Activated CD4-positive, alpha-beta T cell treated with anti-CD3 and anti-CD28 coated beads, Interleukin-2, amount 10 ng/mL, durations not matched to agents 24 days and 14 days (primary cell): ENCODE results near the gene SUCLG2. TPM values are rescaled to one million over a fixed set of nuclear protein-coding genes. Genes with fewer than 3 reads are reported as not detected.
A peak's percentile ranks its signal among the peaks of the same experiment; 100 is the strongest.

ENCODE experiments used
- DNase-seq: peaks from one replicate; pipeline ENCODE4 v3.0.0; 2022
- H3K27ac Mint-ChIP-seq: one replicate; pipeline ENCODE4 v1.8.0; 2022; ENCODE audit warnings: mild to moderate bottlenecking, mixed read lengths
- H3K27me3 Mint-ChIP-seq: one replicate; pipeline ENCODE4 v1.8.0; 2022; ENCODE audit warnings: mixed read lengths
- H3K36me3 Mint-ChIP-seq: one replicate; pipeline ENCODE4 v1.8.0; 2022; ENCODE audit warnings: low read depth, mild to moderate bottlenecking, mixed read lengths
- H3K4me1 Mint-ChIP-seq: one replicate; pipeline ENCODE4 v1.8.0; 2021; ENCODE audit warnings: mixed read lengths
- H3K4me3 Mint-ChIP-seq: one replicate; pipeline ENCODE4 v1.8.0; 2022; ENCODE audit warnings: mild to moderate bottlenecking, moderate library complexity, mixed read lengths
- H3K9me3 Mint-ChIP-seq: one replicate; pipeline ENCODE4 v1.8.0; 2021; ENCODE audit warnings: mixed read lengths
- intact Hi-C: fragments of 100-400 bp; cut with micrococcal nuclease; formaldehyde crosslinking; loops from one replicate; pipeline ENCODE4 v1.15.1; 2023
- total RNA-seq: library from RNA; stranded (reverse); gene quantifications from 2 replicates; pipeline ENCODE4 v1.2.3, GENCODE V29; 2022

Gene SUCLG2
- total RNA-seq, 1 donor from 2014 or later, result 33.2 TPM

DNA sequence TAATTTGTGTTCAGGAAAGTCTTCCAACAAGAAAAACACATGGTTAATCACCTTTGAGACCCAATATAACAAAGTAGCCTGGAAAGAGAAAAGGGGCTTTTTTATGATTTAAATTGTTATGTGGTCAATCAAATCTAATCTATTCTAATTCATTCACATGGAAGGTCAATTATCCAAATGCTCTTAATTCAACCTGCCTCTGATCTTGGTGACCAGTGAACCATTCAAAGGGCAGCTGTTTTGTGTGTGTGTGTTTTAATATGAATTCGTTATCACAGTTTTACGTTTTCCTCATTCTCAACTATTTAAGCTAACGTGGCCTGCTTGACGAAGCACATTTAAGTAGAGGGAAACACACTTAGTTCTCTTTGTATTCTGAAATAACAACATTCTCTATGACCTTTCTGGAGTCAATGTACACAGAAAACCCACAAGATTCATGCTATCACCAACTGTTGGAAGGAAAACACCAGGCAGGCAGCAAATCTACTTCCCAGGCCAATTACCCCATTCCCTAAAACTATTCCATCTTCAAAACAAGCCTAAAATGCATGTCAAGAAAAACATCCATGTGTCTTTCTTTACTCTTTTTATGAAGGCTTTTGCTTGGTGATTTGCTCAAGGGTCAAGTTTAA lies 195.4 kb downstream of the SUCLG2 start:
- no peak overlapping the region for H3K4me3 Mint-ChIP-seq
- peaks cover 12% of the 10 kb centered on the region for H3K36me3 Mint-ChIP-seq
- H3K9me3 Mint-ChIP-seq, result no peaks in the 10 kb centered on the region
- intact Hi-C loops, result no loop called here
- no peak for DNase-seq
- H3K27ac Mint-ChIP-seq, result no peak overlapping the region
- H3K27me3 Mint-ChIP-seq, result no peaks in the 10 kb centered on the region
- H3K4me1 Mint-ChIP-seq, result peaks cover 2% of the 10 kb centered on the region

DNA sequence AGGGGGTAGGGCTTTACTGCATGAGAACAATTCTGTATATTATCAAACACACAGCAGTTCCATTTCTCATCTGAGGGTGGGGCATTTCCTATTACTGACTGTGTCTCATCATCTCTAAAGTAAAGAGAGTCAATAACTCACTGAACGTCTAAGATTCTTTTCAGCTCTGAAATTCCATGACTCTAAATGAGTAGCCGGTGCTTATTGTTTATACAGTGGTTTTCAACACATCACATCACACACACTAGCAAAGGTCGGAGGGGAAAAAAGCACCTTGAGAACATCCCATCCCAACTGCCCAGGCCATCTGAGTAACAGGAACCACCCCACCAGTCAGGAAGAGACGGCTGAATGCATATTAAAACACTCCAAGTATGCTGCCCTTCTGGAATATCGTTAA lies 196.0 kb downstream of the SUCLG2 start:
- Mint-ChIP-seq H3K4me1 (peaks cover 2% of the 10 kb centered on the region), H3K4me3 (no peak overlapping the region), H3K36me3 (peaks cover 12% of the 10 kb centered on the region), H3K27me3 (no peaks in the 10 kb centered on the region), H3K9me3 (no peaks in the 10 kb centered on the region), H3K27ac (no peak overlapping the region)
- no peak for DNase-seq
- intact Hi-C loops, result no loop called here

DNA sequence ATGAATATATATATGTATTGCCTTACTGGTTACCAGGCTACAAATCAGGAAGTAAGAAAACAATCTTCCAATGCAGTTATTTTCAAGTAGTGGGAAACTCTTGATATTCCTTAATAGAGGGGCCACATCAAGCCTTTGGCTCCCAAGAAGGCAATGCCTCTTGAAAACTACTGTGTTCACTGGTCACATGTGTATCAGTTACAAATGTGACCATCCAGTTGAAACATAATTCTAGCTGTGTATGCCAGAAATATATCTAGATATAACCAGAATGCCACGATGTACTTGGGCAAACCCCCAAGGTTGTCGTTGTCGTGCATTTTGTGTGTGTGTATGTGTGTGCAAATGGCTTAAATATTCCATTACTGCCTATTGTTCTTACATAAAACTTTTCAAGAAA lies 200.8 kb downstream of the SUCLG2 start:
- H3K4me3 Mint-ChIP-seq, result no peak overlapping the region
- H3K27me3 Mint-ChIP-seq, result no peaks in the 10 kb centered on the region
- no peaks in the 10 kb centered on the region for H3K4me1 Mint-ChIP-seq
- peaks cover 9% of the 10 kb centered on the region for H3K36me3 Mint-ChIP-seq
- no peak for DNase-seq
- no peaks in the 10 kb centered on the region for H3K9me3 Mint-ChIP-seq
- intact Hi-C loops, result no loop called here
- H3K27ac Mint-ChIP-seq, result no peak overlapping the region

DNA sequence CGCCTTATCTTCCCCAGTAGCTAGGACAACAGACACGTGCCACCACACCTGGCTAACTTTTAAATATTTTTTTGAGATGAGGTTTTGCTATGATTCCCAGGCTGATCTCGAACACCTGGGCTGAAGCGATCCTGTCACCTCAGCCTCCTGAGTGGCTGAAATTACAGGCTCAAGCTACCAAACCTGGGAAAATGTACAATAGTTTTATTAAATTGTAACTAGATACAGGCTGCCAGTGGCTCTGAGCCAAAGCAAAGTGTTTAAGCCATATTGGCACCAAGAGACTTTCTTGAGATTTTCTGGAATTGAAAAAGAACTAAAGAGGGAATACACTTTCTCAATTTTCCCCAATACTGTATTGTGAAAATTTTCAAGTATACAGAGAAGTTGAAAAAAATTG lies 204.3 kb downstream of the SUCLG2 start:
- H3K27me3 Mint-ChIP-seq, result no peaks in the 10 kb centered on the region
- H3K36me3 Mint-ChIP-seq, result peaks cover 8% of the 10 kb centered on the region
- intact Hi-C loops, result no loop called here
- no peaks in the 10 kb centered on the region for H3K4me1 Mint-ChIP-seq
- no peaks in the 10 kb centered on the region for H3K9me3 Mint-ChIP-seq
- no peak overlapping the region for H3K4me3 Mint-ChIP-seq
- DNase-seq, result no peak
- H3K27ac Mint-ChIP-seq, result no peak overlapping the region

DNA sequence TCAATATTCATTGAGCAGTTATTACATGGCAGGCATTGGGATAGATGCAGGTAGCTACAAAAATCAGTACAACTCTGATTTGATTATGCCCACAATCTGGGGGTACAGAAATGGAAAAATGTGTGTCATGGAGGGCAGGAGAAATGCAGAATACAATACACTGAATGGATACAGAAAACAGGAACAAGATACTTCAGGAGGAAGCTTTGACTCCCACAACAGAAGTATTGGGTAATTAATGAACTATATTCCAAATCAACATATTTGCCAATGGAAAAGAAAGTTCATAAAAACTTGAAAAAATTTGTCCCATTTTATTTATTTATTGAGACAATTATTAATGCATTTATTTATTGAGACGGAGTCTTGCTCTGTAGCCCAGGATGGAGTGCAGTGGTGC lies 207.0 kb downstream of the SUCLG2 start:
- peaks cover 7% of the 10 kb centered on the region for H3K36me3 Mint-ChIP-seq
- H3K4me1 Mint-ChIP-seq, result no peaks in the 10 kb centered on the region
- H3K4me3 Mint-ChIP-seq, result no peak overlapping the region
- no peaks in the 10 kb centered on the region for H3K27me3 Mint-ChIP-seq
- intact Hi-C loops, result no loop called here
- peaks cover 4% of the 10 kb centered on the region for H3K9me3 Mint-ChIP-seq
- H3K27ac Mint-ChIP-seq, result no peak overlapping the region
- DNase-seq, result no peak

DNA sequence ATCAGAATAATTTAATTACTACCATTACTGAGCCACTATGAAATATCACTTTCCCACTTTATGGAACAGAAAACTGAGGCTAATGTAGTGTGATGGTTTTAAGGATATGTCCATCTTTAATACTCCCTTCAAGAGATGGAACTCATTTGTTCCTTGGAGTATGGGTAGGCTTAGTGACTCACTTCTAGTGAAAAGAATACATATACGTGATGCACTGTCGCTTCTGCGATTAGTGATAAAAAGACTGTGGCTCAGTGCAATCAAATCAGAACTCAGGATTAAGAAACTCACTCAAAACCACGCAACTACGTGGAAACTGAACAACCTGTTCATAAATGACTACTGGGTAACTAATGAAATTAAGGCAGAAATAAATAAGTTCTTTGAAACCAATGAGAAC lies 216.6 kb downstream of the SUCLG2 start:
- Mint-ChIP-seq H3K27me3 (no peaks in the 10 kb centered on the region), H3K9me3 (peaks cover 13% of the 10 kb centered on the region), H3K4me1 (peaks cover 3% of the 10 kb centered on the region), H3K36me3 (peaks cover 22% of the 10 kb centered on the region), H3K27ac (no peak overlapping the region), H3K4me3 (no peak overlapping the region)
- DNase-seq, result no peak
- intact Hi-C loops, result no loop called here

DNA sequence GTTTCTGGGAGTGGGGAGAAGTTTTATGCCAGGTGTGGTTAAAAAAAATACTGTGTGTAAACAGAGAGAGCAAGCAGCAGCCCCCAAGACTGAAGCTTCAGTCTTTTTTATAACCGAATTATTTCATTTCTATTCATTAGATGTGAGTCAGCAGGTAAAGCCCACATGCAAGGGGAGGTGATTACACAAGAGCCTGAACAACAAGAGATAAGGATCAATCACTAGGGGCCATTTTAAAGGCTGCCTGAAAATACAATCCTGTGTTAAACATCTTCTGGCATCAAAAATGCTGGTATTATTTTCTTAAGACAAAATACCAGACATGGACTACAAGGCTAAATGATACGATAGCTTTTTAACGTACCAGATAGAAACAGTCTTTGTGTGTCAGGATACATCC lies 217.3 kb downstream of the SUCLG2 start:
- H3K36me3 Mint-ChIP-seq, result peaks cover 24% of the 10 kb centered on the region
- H3K4me1 Mint-ChIP-seq, result peaks cover 3% of the 10 kb centered on the region
- intact Hi-C loops, result no loop called here
- no peak overlapping the region for H3K4me3 Mint-ChIP-seq
- H3K9me3 Mint-ChIP-seq, result peaks cover 14% of the 10 kb centered on the region
- no peak for DNase-seq
- H3K27me3 Mint-ChIP-seq, result no peaks in the 10 kb centered on the region
- H3K27ac Mint-ChIP-seq, result no peak overlapping the region

DNA sequence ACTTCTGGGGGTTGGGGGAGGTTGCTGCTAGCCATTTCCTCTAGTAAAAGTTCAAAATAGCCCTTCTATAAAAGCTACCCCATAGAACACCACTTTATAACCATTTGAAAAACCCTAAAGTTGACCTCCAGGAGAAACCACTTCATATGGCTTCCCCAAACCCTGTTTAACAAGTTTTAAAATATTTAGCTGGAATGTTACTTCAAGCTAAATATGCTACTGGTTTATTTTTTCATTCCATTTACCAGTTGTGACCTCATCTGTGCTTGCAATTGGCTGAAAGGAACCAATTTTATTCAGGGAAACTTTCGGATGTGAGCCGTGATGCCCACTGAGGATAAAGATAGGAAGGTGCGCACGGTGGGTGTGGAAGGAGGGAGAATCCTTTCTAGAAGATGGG lies 221.3 kb downstream of the SUCLG2 start:
- Mint-ChIP-seq H3K36me3 (peaks cover 32% of the 10 kb centered on the region), H3K4me3 (no peak overlapping the region), H3K4me1 (peaks cover 3% of the 10 kb centered on the region), H3K27ac (no peak overlapping the region), H3K27me3 (no peaks in the 10 kb centered on the region), H3K9me3 (peaks cover 23% of the 10 kb centered on the region)
- DNase-seq, result no peak
- intact Hi-C loops, result no loop called here

DNA sequence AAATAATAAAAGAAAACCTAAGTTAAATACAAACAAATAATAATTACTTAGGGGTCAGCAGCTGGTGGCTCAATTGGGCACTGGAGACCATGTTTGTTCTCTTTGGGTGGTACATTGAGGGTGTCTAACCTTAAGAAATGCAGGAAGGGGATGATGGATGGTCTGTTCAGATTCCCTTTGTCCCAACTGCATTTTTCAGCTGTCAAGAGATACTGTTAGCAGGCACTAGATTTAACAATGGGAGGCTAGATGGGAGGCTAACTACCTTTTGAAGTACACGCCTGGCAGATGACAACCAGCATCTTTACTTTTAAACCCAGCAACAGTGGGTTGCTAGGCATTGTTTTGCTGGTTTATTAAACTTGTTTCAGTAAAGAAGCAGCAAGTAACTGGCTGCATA lies 222.5 kb downstream of the SUCLG2 start:
- Mint-ChIP-seq H3K27me3 (no peaks in the 10 kb centered on the region), H3K4me1 (no peaks in the 10 kb centered on the region), H3K27ac (no peak overlapping the region), H3K4me3 (no peak overlapping the region), H3K36me3 (peaks cover 31% of the 10 kb centered on the region), H3K9me3 (peaks cover 23% of the 10 kb centered on the region)
- intact Hi-C loops, result no loop called here
- no peak for DNase-seq

DNA sequence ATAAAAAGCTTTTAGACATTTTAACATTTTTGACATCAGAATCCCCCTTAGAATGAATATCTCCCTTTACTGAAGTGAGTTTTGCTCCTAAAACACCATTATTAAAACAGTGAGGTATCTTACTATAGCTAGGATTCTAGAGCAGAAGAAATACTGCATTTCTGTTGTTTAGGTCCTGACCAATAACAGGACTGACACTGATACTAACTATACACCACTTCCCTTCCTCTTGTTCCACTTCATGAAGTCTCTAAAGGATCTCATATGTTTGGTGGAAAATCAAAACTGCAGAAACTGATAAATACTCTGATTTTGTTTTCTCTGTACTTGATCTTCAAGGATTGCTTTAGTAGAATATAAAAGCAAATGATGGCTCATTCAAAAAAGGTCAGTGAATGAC lies 230.7 kb downstream of the SUCLG2 start:
- no peak overlapping the region for H3K27ac Mint-ChIP-seq

DNA sequence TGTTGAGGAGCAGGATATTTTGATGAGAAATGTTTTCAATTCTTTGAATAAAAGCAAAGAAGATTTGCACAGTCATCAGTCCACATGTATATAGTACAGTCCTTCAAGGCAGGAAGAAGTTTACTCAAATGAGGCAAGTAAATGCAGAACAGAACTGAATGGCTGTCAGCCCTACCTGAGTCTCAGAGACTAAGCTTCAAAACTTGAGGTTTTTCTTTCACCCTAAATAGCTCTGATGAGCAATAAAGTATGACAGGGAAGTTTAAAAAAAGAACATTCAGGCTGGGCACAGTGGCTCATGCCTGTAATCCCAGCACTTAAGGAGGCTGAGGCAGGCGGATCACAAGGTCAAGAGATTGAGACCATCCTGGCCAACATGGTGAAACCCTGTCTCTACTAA lies 232.5 kb downstream of the SUCLG2 start:
- Mint-ChIP-seq H3K4me3 (no peak overlapping the region), H3K27ac (no peak overlapping the region), H3K4me1 (no peaks in the 10 kb centered on the region), H3K36me3 (peaks cover 48% of the 10 kb centered on the region), H3K9me3 (peaks cover 16% of the 10 kb centered on the region), H3K27me3 (no peaks in the 10 kb centered on the region)
- intact Hi-C loops, result no loop called here
- DNase-seq, result peak; percentile 21

More for the DNA sequence above, 230.7 kb downstream of the SUCLG2 start:
- Mint-ChIP-seq H3K36me3 (peaks cover 44% of the 10 kb centered on the region), H3K4me1 (no peaks in the 10 kb centered on the region), H3K9me3 (peaks cover 20% of the 10 kb centered on the region), H3K27me3 (no peaks in the 10 kb centered on the region), H3K4me3 (no peak overlapping the region)
- DNase-seq, result no peak
- intact Hi-C loops, result no loop called here

DNA sequence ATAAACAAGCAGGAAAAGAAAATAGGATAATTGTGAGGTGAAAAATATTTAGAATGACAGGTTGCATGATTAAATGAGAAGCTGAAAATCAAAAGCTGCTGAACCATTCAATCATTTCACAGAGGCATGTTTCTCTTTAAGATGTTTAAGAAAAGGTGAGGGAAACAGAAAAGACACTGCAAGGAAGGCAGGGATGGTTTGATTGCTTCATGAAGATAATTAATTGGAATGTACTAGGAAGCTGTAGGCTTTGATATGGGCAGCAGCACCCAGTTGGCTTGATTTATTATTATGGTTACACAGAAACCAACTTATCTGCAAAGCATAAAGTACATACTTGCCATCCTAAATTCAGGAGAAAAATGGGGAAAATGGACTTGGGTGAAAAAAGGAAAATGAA lies 234.6 kb downstream of the SUCLG2 start:
- no peak overlapping the region for H3K4me3 Mint-ChIP-seq
- no peak overlapping the region for H3K27ac Mint-ChIP-seq
- peaks cover 19% of the 10 kb centered on the region for H3K9me3 Mint-ChIP-seq
- H3K4me1 Mint-ChIP-seq, result no peaks in the 10 kb centered on the region
- peaks cover 49% of the 10 kb centered on the region for H3K36me3 Mint-ChIP-seq
- intact Hi-C loops, result no loop called here
- no peak for DNase-seq
- H3K27me3 Mint-ChIP-seq, result no peaks in the 10 kb centered on the region

DNA sequence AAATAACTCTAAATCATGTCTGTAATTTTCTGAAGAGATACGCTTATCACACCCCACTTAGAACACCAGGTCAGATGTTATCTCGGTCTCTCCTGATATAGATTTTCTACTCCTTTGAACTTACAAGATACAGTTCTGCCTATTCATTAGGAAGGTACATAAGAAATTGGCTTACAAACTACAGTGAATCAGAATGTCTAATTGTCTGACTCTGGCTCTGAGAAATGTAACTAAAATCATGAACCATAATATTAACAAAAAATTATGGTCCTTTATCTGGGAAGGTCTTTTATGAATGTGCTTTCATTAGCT lies 235.2 kb downstream of the SUCLG2 start:
- Mint-ChIP-seq H3K9me3 (peaks cover 19% of the 10 kb centered on the region), H3K27me3 (no peaks in the 10 kb centered on the region), H3K4me3 (no peak overlapping the region), H3K27ac (no peak overlapping the region), H3K4me1 (no peaks in the 10 kb centered on the region), H3K36me3 (peaks cover 45% of the 10 kb centered on the region)
- DNase-seq, result no peak
- intact Hi-C loops, result no loop called here

DNA sequence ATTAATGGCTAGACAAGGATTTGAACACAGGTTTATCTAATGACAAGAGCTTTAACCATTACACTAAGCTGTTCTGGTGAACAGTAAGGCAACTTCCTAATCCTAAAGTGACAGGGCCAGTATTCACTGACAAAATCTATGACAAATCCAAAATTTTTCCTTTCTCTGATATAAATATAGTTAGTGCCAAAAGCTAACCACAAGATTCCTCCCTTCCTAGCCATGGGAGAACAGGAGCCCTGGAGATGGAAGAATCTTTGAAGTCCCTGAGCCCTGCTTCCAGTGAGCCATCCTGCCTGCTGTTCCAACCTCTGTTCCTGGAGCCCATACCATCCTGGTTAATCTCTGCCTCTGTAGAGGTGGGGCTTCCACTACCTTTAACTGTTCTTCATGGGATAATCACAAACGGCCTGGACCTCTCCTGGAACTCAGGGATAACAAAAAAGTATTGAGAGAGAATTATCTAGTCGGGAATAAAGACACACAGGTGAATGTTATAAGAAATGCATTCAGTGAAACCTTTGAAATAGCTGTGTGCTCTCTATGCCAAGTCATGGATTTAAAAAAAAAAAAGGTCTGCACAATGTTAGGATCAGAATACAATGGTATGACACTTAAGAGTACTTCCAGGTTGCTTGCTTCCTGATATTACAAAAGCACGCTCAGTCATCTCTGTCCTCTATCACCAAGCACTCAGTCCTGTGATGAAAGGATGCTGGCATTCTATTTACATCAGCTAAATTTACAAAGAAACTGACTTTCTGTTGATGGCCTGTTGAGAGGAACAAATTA lies 235.8 kb downstream of the SUCLG2 start:
- no peaks in the 10 kb centered on the region for H3K4me1 Mint-ChIP-seq
- H3K36me3 Mint-ChIP-seq, result peaks cover 44% of the 10 kb centered on the region
- no peaks in the 10 kb centered on the region for H3K27me3 Mint-ChIP-seq
- H3K4me3 Mint-ChIP-seq, result no peak overlapping the region
- H3K9me3 Mint-ChIP-seq, result peaks cover 19% of the 10 kb centered on the region
- intact Hi-C loops, result no loop called here
- H3K27ac Mint-ChIP-seq, result no peak overlapping the region
- no peak for DNase-seq

DNA sequence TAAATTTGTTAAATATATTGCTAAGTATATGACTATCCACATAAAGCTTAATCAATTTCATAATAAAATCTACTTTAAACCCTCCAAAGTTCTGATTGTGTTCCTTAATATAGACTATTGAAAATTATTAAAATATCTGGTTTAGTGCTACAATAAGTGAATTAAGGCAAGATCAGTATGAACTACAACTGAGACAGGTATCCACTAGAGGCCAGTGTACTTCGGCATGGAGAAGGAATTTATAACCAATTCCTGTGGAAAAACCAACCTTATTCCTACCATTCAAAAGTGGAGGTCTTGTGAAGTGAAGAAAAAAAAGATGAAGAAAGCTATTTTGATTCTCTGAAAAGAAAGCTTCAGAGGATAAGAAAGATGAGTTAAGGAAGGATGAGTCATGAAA lies 237.7 kb downstream of the SUCLG2 start:
- Mint-ChIP-seq H3K4me3 (no peak overlapping the region), H3K27me3 (no peaks in the 10 kb centered on the region), H3K36me3 (peaks cover 37% of the 10 kb centered on the region), H3K4me1 (no peaks in the 10 kb centered on the region), H3K27ac (no peak overlapping the region), H3K9me3 (peaks cover 15% of the 10 kb centered on the region)
- intact Hi-C loops, result no loop called here
- no peak for DNase-seq
